T-helper 17 cell (primary cell): ENCODE results near the gene SHMT1. TPM values are rescaled to one million over a fixed set of nuclear protein-coding genes. Genes with fewer than 3 reads are reported as not detected.

Experiments used
- ATAC-seq: fragments of 150-1000 bp; cut with Tn5 transposase; 2 replicates; pipeline ENCODE4 v1.10.0; 2021; ENCODE audit warnings: mild to moderate bottlenecking, moderate library complexity
- DNase-seq, 3 donors: peaks; one replicate each; pipeline versions ENCODE4 v3.0.0 to v3.0.0-alpha.2; 2020 to 2021
- H3K9me3 ChIP-seq: one replicate; pipeline ENCODE4 v1.7.0; 2013; ENCODE audit warnings: low read length, mild to moderate bottlenecking; ENCODE audit not compliant: control insufficient read depth, poor library complexity, severe bottlenecking
- H3K27ac Mint-ChIP-seq: one replicate; pipeline ENCODE4 v1.8.0; 2022; ENCODE audit warnings: mild to moderate bottlenecking, moderate library complexity, mixed read lengths
- H3K27me3 Mint-ChIP-seq: one replicate; pipeline ENCODE4 v1.8.0; 2022; ENCODE audit warnings: mixed read lengths
- H3K36me3 Mint-ChIP-seq: one replicate; pipeline ENCODE4 v1.8.0; 2022; ENCODE audit warnings: low read depth, mixed read lengths
- H3K4me1 Mint-ChIP-seq: one replicate; pipeline ENCODE4 v1.8.0; 2022; ENCODE audit warnings: mild to moderate bottlenecking, mixed read lengths
- H3K4me3 Mint-ChIP-seq: one replicate; pipeline ENCODE4 v1.8.0; 2022; ENCODE audit warnings: mild to moderate bottlenecking, moderate library complexity, mixed read lengths
- total RNA-seq, 4 donors: library from RNA in 2 of 4; stranded (reverse) in 2 of 4; gene quantifications; one replicate each; pipeline ENCODE4 v1.2.3 and lab custom pipeline; 2022 to 2026

SHMT1 gene
- total RNA-seq, 2 donors from 2014 or later, result 9.8 to 14.0 TPM

GRCh38 chr17:18280249-18280648, 83.1 kb downstream of the SHMT1 start:
- DNase-seq, result no peak
- Mint-ChIP-seq H3K4me3 (no peak overlapping the region), H3K27me3 (no peaks in the 10 kb centered on the region), H3K4me1 (no peaks in the 10 kb centered on the region), H3K36me3 (no peaks in the 10 kb centered on the region), H3K27ac (no peak overlapping the region)
- no peak for ATAC-seq
- no peaks in the 10 kb centered on the region for H3K9me3 ChIP-seq

DNA sequence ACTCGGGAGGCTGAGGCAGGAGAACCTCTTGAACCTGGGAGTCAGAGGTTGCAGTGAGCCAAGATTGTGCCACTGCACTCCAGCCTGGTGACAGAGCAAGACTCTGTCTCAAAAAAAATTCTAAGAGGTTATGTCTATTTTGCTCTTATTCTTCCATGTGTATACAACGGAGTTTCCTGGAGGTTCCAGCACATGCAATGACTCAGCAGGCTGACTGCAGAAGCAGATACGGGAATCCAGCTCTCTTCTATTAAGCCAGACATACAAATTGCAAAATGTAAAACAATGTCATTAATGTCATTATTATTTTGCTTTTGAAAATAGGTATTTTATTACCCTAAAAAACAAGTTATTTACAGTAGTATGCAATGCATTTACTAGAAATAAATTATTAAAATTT, 84.5 kb downstream of the SHMT1 start:
- Mint-ChIP-seq H3K4me1 (no peaks in the 10 kb centered on the region), H3K4me3 (no peak overlapping the region), H3K27ac (no peak overlapping the region), H3K36me3 (no peaks in the 10 kb centered on the region), H3K27me3 (no peaks in the 10 kb centered on the region)
- no peak for ATAC-seq
- no peaks in the 10 kb centered on the region for H3K9me3 ChIP-seq
- no peak for DNase-seq

Other genes starting within 250 kb of the SHMT1 start
- 100 to 1,000 TPM; 100 to 104 TPM for gene ALKBH5, start 179.7 kb downstream of the SHMT1 start, total RNA-seq
- gene LLGL1, start 137.9 kb downstream of the SHMT1 start, total RNA-seq, result 10 to 100 TPM; 14.6 to 16.2 TPM
- 100 to 1,000 TPM; 276 to 284 TPM for gene FLII, start 104.8 kb downstream of the SHMT1 start, total RNA-seq
- 10 to 100 TPM in 1 of 2 donors, 1 to 10 TPM in 1; 6.1 to 10.2 TPM for gene MIEF2, start 102.9 kb downstream of the SHMT1 start, total RNA-seq
- 10 to 100 TPM; 31.8 to 38.4 TPM for gene TOP3A, start 48.6 kb downstream of the SHMT1 start, total RNA-seq
- 10 to 100 TPM; 37.9 to 51.6 TPM for gene SMCR8, start 48.3 kb downstream of the SHMT1 start, total RNA-seq
- not detected for gene EVPLL, start 14.2 kb upstream of the SHMT1 start, total RNA-seq
- gene LGALS9C, start 113.2 kb upstream of the SHMT1 start, total RNA-seq, result not detected